Tibial nerve (tissue), 4 donors: ENCODE measurements around the gene RPTOR. TPM values are rescaled to one million over a fixed set of nuclear protein-coding genes. Genes with fewer than 3 reads are reported as not detected.

ENCODE experiments used
- DNase-seq, 2 donors: peaks; one replicate each; pipeline ENCODE4 v3.0.0-alpha.2; 2019; ENCODE audit warnings: low spot score in 2 of 2
- H3K27ac ChIP-seq, 4 donors: fragments of 200-600 bp; sonication (generic) in 3 of 4; one replicate each; pipeline ENCODE4 v1.5.1; 2017 to 2019; ENCODE audit warnings: mild to moderate bottlenecking in 1 of 4
- H3K27me3 ChIP-seq, 2 donors: fragments of 200-600 bp; sonication (generic) in 1 of 2; one replicate each; pipeline versions ENCODE4 v1.5.1 to v1.6.0; 2017 to 2019
- H3K36me3 ChIP-seq, 3 donors: fragments of 200-600 bp; sonication (generic); one replicate each; pipeline ENCODE4 v1.5.1; 2018 to 2019
- H3K4me1 ChIP-seq, 4 donors: fragments of 200-600 bp; sonication (generic) in 3 of 4; one replicate each; pipeline ENCODE4 v1.5.1; 2017 to 2019
- H3K4me3 ChIP-seq, 4 donors: fragments of 200-600 bp; sonication (generic) in 3 of 4; one replicate each; pipeline ENCODE4 v1.5.1; 2017 to 2019; ENCODE audit warnings: mild to moderate bottlenecking in 1 of 4, moderate library complexity in 1 of 4
- H3K9me3 ChIP-seq, 4 donors: fragments of 200-600 bp; sonication (generic) in 3 of 4; one replicate each; pipeline ENCODE4 v1.5.1; 2017 to 2019
- EP300 ChIP-seq, 2 donors: sonication (generic); formaldehyde crosslinking; IDR thresholded peaks; one replicate each; pipeline ENCODE4 v1.6.1; 2017; ENCODE audit warnings: antibody characterized with exemption in 2 of 2, mild to moderate bottlenecking in 1 of 2
- POLR2A ChIP-seq, 2 donors: fragments of 450-650 bp; IDR thresholded peaks; one replicate each; pipeline ENCODE4 v1.6.1; 2017; ENCODE audit warnings: antibody characterized with exemption in 2 of 2, mild to moderate bottlenecking in 2 of 2, moderate library complexity in 2 of 2
- WGBS, 2 donors: methylation state at CpG; one replicate each; pipeline ENCODE4 v1.1.5; 2018; 5-methylcytosine and 5-hydroxymethylcytosine counted together
- total RNA-seq, 4 donors: library from RNA; depleted of rRNA; stranded (reverse); fragments of >200 nt; gene quantifications; one replicate each; pipeline ENCODE4 v1.1.0, GENCODE V29; 2016
- TF ChIP-seq, protein P1 (sequence below), 5 experiments: fragments of 200-600 bp in 3 of 5; fragments of 450-650 bp in 2 of 5; sonication (generic) in 3 of 5; IDR thresholded peaks; one replicate each; pipeline ENCODE4 v1.5.1; 2016 to 2019; ENCODE audit warnings: antibody characterized with exemption in 5 of 5, mild to moderate bottlenecking in 3 of 5, moderate library complexity in 2 of 5

The RPTOR gene
- total RNA-seq, 4 donors from 2014 or later = 34.7 to 56.4 (median 40.1) TPM

DNA sequence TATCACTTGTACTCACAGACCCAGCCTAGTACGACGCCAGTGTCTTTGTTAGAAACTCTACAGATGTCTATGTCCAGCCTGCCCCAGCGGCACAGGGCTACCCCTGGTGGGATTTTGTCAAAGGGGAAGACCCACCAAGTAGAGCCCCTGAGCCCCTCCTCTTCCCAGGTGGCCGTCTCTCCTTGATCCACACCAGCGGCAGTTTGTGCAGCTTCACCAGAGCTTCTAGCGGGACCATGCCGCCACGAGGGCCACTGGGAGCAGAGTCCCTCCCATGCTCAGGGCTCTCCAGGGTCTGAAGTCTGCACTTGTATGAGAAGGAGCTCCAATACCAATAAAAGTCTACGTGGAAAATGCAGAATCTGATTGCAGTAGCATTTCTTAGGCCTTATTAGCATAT, 157.1 kb downstream of the RPTOR start:
- Histone ChIP-seq H3K4me1 (peaks cover 0 to 3% (median 0%) of the 10 kb centered on the region in 4 donors), H3K27ac (no peak overlapping the region), H3K9me3 (no peaks in the 10 kb centered on the region), H3K36me3 (no peaks in the 10 kb centered on the region), H3K4me3 (no peak overlapping the region), H3K27me3 (no peaks in the 10 kb centered on the region)
- TF ChIP-seq POLR2A (IDR thresholded peaks at IDR 0.05) = no peak
- TF ChIP-seq, protein P1, sequence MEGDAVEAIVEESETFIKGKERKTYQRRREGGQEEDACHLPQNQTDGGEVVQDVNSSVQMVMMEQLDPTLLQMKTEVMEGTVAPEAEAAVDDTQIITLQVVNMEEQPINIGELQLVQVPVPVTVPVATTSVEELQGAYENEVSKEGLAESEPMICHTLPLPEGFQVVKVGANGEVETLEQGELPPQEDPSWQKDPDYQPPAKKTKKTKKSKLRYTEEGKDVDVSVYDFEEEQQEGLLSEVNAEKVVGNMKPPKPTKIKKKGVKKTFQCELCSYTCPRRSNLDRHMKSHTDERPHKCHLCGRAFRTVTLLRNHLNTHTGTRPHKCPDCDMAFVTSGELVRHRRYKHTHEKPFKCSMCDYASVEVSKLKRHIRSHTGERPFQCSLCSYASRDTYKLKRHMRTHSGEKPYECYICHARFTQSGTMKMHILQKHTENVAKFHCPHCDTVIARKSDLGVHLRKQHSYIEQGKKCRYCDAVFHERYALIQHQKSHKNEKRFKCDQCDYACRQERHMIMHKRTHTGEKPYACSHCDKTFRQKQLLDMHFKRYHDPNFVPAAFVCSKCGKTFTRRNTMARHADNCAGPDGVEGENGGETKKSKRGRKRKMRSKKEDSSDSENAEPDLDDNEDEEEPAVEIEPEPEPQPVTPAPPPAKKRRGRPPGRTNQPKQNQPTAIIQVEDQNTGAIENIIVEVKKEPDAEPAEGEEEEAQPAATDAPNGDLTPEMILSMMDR (IDR thresholded peaks at IDR 0.05) = no peak
- TF ChIP-seq EP300 (IDR thresholded peaks at IDR 0.05) = no peak
- 83 to 96% methylated on average over 8 to 9 of the region's 9 CpGs for WGBS, 2 donors
- no peak for DNase-seq

DNA sequence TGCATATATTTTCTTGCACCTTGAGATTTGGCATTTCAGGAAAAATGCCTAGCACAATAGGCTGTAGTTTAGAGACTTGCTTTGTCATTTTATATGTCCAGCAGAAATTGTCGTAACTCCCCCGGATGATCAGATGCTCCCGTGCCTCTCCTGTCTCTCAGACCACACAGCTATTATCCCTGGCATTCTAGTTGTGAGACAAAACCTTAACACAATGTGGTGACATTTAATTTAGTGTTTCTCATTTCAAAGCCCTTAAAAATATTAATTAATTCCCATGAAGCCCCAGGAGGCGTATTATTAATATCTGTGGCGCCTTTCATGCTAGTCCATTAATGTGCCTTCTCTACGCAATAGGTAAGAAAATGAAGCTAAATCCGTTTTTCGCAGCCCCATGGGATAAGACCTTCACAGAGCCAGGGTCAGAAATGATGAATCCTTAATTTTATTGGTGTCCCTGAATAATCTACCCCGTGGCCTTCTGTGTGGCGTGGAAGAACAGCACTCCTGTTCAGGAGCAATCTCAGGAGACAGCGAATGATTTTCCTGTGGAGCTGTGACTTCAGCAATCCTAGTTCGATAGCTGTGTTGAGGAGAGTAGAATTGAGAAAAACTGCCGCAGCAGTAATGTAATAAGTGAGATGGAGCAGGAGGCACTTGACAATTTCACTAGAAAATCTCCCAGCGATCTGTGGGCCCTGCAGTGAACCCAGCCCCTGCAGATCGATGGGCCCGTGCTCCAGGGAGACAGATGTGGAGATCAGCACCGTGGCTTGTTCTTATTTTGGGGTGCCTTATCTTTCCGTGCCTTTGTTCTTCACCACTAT, 157.9 kb downstream of the RPTOR start:
- TF ChIP-seq EP300 (IDR thresholded peaks at IDR 0.05) (no peak), POLR2A (IDR thresholded peaks at IDR 0.05) (no peak)
- TF ChIP-seq, protein P1 (IDR thresholded peaks at IDR 0.05) = no peak
- H3K9me3 ChIP-seq = no peaks in the 10 kb centered on the region
- WGBS, 2 donors = 87 to 92% methylated on average over 18 of the region's 18 CpGs

DNA sequence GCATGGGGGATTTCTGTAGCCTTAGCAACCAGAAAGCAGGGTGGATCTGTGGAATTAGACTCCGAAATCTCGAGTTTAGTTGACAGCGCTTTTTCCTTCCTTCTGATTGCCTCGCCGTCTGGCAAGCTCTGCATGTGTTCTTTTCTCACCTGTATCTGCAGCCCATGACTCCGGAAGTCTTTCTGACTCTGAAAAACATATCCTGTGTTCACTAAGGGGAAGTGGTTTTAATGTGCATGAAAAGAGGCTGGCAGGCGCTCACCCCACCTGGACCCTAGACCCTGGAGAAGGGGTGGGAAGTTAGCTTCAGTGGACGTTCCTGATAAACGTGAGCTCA, 158.5 kb downstream of the RPTOR start:
- Histone ChIP-seq H3K9me3 (no peaks in the 10 kb centered on the region), H3K27ac (no peak overlapping the region), H3K27me3 (no peaks in the 10 kb centered on the region), H3K4me1 (peaks cover 0 to 3% (median 0%) of the 10 kb centered on the region in 4 donors), H3K36me3 (peaks cover 0 to 5% (median 0%) of the 10 kb centered on the region in 3 donors), H3K4me3 (no peak overlapping the region)
- TF ChIP-seq POLR2A (IDR thresholded peaks at IDR 0.05) = no peak
- no peak for DNase-seq
- 73 to 80% methylated on average over 9 of the region's 9 CpGs for WGBS, 2 donors

More for the DNA sequence above, 157.9 kb downstream of the RPTOR start:
- H3K4me3 ChIP-seq = no peak overlapping the region
- peaks cover 0 to 3% (median 0%) of the 10 kb centered on the region in 4 donors for H3K4me1 ChIP-seq
- H3K36me3 ChIP-seq = no peaks in the 10 kb centered on the region
- H3K27me3 ChIP-seq = no peaks in the 10 kb centered on the region
- no peak overlapping the region for H3K27ac ChIP-seq
- no peak for DNase-seq

DNA sequence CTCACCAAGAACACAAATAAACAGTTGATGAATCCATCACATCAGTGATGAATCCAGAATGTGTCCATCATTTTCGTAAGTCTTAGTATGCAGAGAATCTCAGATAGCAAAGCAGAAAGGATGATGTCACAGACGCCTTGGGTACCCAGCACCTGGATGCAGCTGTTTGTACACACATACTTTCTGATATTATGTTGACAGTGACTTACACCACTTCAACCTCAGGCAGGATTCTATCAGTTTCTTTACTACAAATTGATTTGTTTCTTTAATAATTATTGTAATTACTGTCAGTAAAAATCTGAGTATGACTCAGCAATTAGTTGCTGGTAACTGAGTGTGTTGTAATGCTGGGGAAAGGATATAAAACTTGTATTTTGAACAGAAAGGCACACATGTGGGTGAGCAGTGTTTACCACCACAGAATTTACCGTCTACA, 159.8 kb downstream of the RPTOR start:
- Histone ChIP-seq H3K9me3 (no peaks in the 10 kb centered on the region), H3K4me1 (peaks cover 0 to 3% (median 0%) of the 10 kb centered on the region in 4 donors), H3K36me3 (peaks cover 0 to 18% (median 0%) of the 10 kb centered on the region in 3 donors), H3K27ac (no peak overlapping the region), H3K4me3 (no peak overlapping the region), H3K27me3 (no peaks in the 10 kb centered on the region)
- 75 to 77% methylated on average over 3 of the region's 3 CpGs for WGBS, 2 donors
- TF ChIP-seq POLR2A (IDR thresholded peaks at IDR 0.05) = no peak
- no peak for TF ChIP-seq EP300 (IDR thresholded peaks at IDR 0.05)
- TF ChIP-seq, protein P1 (IDR thresholded peaks at IDR 0.05) = no peak
- DNase-seq = no peak

DNA sequence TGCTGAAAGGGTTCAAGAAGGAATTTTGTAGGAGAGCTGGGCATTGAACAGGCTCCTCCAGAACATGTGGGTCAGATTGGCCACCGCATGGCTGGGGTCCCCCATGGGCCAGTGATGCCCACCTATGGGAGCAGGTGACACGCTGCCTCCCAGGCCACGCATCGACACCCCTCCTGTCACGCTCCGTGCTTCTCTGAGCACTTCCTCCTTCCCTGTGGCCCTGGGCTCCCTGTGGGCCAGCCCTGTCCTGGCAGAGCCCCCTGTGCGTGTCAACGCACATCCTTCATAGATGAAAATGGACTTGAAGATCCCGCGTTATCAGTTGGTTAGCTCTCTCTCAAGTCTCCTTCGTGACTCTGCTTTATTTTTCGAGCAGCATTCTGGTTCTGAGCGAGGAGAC, 160.3 kb downstream of the RPTOR start:
- WGBS, 2 donors = 90 to 95% methylated on average over 13 of the region's 13 CpGs
- Histone ChIP-seq H3K4me1 (peaks cover 0 to 3% (median 0%) of the 10 kb centered on the region in 4 donors), H3K9me3 (no peaks in the 10 kb centered on the region), H3K4me3 (no peak overlapping the region), H3K27me3 (no peaks in the 10 kb centered on the region), H3K27ac (no peak overlapping the region), H3K36me3 (peaks cover 0 to 20% (median 0%) of the 10 kb centered on the region in 3 donors)
- DNase-seq = no peak
- TF ChIP-seq EP300 (IDR thresholded peaks at IDR 0.05) = no peak
- TF ChIP-seq POLR2A (IDR thresholded peaks at IDR 0.05) = no peak
- TF ChIP-seq, protein P1 (IDR thresholded peaks at IDR 0.05) = no peak
